Astrocyte of the cerebellum (primary cell): ENCODE measurements around the gene NMRK1.

Experiments
- DNase-seq: peaks from one replicate; pipeline ENCODE4 v3.0.0-alpha.2; 2011; ENCODE audit warnings: low read depth
- H3K4me3 ChIP-seq: 2 replicates; pipeline ENCODE4 v1.5.1; 2011; ENCODE audit warnings: mild to moderate bottlenecking, low read depth, low read length, moderate library complexity
- in situ Hi-C: cut with HindIII; loops from 2 replicates; pipeline ENCODE4 v1.10.0; 2017; ENCODE audit warnings: low sequenced_read_pairs
- TF ChIP-seq, protein P1 (sequence below): IDR thresholded peaks from 2 replicates; pipeline ENCODE4 v1.5.1; 2012; ENCODE audit warnings: low read length, low read depth, moderate library complexity, mild to moderate bottlenecking; ENCODE audit errors: missing control alignments

The NMRK1 gene

DNA sequence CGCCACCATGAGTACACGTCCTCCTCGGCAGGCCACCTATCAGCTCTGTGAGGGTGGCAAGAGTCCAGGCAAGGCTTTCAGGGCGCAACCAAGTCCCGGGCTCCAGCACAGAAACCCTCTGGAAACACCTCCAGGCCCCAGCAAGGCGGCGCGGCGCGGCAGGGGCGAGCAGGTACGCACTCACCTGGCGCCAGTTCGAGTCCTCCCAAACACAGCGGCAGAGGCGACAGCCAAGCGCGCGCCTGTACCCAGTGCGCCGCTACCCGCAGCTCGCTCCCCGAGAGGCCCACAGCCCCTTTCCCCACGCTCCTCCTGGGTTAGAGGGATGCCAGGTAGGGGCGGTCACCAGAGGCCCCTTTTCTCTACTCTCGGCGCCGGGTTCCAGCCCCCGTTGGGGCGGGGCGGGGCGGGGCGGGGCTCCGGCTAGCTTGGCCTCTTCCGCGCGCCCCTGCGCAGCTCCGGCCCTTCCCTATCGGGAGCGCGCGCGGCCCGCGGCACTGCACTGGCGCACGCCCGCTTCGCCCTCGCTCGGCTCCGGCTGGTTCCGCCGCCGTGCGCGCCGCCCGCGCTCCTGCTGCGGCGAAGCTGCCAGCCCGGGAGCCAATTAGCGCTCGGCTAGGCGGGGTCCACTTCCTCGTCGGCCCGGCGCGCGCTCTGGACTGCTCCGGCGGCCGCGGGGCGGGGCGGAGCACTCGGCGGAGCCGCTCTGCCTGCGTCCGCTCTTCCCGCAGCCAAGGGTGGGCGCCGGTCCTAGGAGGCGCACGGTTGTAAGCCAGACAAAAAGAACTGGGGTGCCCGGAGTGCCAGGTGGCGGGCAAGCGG lies at the start of gene NMRK1, which contains the start of gene OSTF1:
TSS of gene NMRK1 (minus strand) at position 332 of the 822 bp plus-strand sequence. CDS start 5,040 bp downstream, outside the sequence.
TSS of gene OSTF1 (plus strand) at position 691 of the 822 bp plus-strand sequence. CDS start 179 bp downstream, outside the sequence.
- in situ Hi-C loops, result no loop called here
- TF ChIP-seq, protein P1, sequence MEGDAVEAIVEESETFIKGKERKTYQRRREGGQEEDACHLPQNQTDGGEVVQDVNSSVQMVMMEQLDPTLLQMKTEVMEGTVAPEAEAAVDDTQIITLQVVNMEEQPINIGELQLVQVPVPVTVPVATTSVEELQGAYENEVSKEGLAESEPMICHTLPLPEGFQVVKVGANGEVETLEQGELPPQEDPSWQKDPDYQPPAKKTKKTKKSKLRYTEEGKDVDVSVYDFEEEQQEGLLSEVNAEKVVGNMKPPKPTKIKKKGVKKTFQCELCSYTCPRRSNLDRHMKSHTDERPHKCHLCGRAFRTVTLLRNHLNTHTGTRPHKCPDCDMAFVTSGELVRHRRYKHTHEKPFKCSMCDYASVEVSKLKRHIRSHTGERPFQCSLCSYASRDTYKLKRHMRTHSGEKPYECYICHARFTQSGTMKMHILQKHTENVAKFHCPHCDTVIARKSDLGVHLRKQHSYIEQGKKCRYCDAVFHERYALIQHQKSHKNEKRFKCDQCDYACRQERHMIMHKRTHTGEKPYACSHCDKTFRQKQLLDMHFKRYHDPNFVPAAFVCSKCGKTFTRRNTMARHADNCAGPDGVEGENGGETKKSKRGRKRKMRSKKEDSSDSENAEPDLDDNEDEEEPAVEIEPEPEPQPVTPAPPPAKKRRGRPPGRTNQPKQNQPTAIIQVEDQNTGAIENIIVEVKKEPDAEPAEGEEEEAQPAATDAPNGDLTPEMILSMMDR, result peak; percentile 5

DNA sequence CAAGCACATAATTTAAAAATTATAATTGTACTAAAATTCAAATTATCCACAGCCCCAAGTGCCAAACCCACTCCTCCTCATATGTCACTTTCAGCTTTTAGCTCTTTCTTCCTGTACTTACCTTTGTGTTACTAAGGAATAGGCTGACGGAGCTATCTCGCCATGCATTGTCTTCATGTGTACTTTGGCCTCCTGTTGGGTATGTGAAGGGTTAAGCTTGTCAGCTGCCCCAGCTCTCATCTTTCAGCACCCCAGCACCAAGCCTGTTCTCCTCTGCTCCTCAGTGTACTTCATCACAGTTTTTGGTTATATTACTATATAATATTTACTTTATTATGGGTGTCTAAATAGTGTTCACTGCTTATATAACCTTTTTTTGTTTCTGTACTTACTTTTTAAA lies 46.5 kb upstream of the NMRK1 start:
- H3K4me3 ChIP-seq, result no peak overlapping the region
- in situ Hi-C loops, result no loop called here
- TF ChIP-seq, protein P1, result no peak
- no peak for DNase-seq

More for the DNA sequence above, at the start of gene NMRK1, which contains the start of gene OSTF1:
- peak; percentile 91 for DNase-seq
- peak within 1 kb of the TSS; percentile 92 for H3K4me3 ChIP-seq

DNA sequence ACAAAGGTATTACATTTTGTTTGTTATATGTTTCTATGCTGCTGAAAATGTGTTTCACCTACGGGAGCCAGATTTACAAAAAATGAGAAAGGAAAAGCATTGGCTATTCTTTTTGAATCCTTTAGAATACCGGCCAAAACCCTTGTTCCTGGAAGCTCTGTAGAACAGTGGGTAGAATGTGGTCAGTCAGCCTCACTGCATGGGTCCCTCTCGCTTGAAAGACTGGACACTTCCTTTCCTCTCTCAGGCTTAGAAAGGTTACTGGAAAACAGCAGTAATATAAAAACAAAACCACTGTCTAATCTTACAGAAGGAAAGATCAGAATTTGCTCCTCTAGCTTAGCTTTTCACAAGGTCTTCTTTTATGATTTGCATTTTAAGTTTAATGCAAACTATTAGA lies 45.4 kb upstream of the NMRK1 start:
- no peak overlapping the region for H3K4me3 ChIP-seq
- TF ChIP-seq, protein P1, result no peak
- peak; percentile 67 for DNase-seq
- in situ Hi-C loops, result no loop called here

DNA sequence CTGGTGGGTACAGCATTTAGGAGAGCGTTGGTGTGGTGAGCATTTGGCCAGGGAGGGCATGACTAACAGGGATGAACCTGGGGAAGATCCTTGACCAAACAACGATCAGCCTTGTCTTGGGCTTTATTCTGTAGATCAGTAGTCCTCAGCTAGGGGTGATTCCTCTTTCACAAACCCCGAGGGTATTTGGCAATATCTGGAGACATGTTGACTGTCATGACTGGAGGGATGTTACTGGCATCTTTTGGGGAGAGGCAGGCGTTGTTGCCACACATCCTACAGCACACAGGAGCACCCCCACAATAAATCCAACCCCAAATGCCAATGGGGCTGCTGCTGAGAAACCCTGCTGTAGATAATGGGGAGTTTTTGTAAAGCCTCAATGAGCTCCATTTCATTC lies 44.3 kb upstream of the NMRK1 start:
- TF ChIP-seq, protein P1, result no peak
- no peak overlapping the region for H3K4me3 ChIP-seq
- in situ Hi-C loops, result no loop called here
- DNase-seq, result no peak

DNA sequence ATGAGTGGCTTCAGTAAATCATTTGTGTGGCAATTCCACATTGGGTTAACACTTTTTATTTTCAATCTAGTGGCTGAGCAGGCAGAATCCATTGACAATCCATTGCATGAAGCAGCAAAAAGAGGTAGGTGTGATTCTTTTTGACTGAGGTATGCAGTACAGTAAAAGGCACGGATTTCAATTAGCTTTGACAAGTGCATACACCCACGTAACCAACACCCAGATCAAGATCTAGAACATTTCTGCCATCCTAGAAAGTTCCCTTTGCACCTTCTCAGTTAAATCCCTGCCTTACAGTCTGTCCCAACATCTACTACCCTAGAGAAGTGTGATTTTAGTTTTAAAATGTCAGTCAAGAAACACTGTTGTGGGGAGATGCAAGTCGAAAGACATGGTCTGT lies 43.7 kb upstream of the NMRK1 start:
- in situ Hi-C loops, result no loop called here
- TF ChIP-seq, protein P1, result no peak
- no peak overlapping the region for H3K4me3 ChIP-seq
- DNase-seq, result no peak

DNA sequence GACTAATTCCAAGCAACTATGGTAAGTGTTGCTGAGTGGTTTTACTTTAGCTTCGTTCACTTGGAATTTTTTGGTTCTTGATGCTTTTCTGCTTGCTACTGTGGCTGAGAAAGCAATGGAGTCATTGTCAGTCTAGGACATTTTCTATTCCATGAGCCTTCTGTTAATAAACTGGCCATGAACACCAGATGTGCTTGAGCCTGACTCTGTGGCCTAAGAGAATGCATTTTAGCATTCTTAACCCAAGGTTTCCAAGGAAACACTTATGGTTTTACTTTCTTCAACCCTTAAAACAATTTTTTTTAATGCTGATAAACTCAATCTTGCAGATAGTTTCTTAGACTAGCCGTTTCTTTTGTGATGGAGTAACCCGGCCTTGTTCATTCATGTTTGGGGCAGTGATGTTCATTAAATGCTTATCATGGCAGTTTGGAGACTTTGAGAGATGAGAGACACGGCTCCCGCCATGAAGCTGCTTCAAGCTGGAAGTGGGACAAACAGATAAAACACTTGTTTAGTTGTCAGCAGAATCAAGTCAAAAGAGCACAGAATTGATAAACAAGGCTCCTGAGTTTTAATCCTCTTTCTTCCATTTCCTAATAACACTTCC lies 42.8 kb upstream of the NMRK1 start:
- DNase-seq, result peak; percentile 16
- TF ChIP-seq, protein P1, result no peak
- in situ Hi-C loops, result no loop called here
- H3K4me3 ChIP-seq, result no peak overlapping the region
